IPS-18c (cell line): Measurements from ENCODE around the gene CTTNBP2.

Source experiments
- H3K4me3 ChIP-seq: 2 replicates; pipeline ENCODE4 v1.7.0; 2013; ENCODE audit warnings: low read depth, mild to moderate bottlenecking, low read length, moderate library complexity; ENCODE audit not compliant: insufficient read depth
- H3K9me3 ChIP-seq: one replicate; pipeline ENCODE4 v1.6.1; 2013; ENCODE audit warnings: mild to moderate bottlenecking, low read length, moderate library complexity; ENCODE audit not compliant: control insufficient read depth, insufficient read depth

Gene CTTNBP2

GRCh38 chr7:117805241-117805640, 68.0 kb downstream of the CTTNBP2 start:
- no peaks in the 10 kb centered on the region for H3K9me3 ChIP-seq
- no peak overlapping the region for H3K4me3 ChIP-seq

- H3K4me3 ChIP-seq, result no peak overlapping the region
- H3K9me3 ChIP-seq, result no peaks in the 10 kb centered on the region
These were observed 69.8 kb downstream of the CTTNBP2 start for GRCh38 chr7:117803476-117803875.

- no peaks in the 10 kb centered on the region for H3K9me3 ChIP-seq
- no peak overlapping the region for H3K4me3 ChIP-seq
These were observed 70.6 kb downstream of the CTTNBP2 start for GRCh38 chr7:117802660-117803059.

GRCh38 chr7:117800841-117801240, 72.4 kb downstream of the CTTNBP2 start:
- H3K4me3 ChIP-seq, result no peak overlapping the region
- H3K9me3 ChIP-seq, result no peaks in the 10 kb centered on the region

GRCh38 chr7:117800406-117800805, 72.8 kb downstream of the CTTNBP2 start:
- no peak overlapping the region for H3K4me3 ChIP-seq
- H3K9me3 ChIP-seq, result no peaks in the 10 kb centered on the region

GRCh38 chr7:117796889-117797288, 76.4 kb downstream of the CTTNBP2 start:
- no peaks in the 10 kb centered on the region for H3K9me3 ChIP-seq
- H3K4me3 ChIP-seq, result no peak overlapping the region

GRCh38 chr7:117793976-117794375, 79.3 kb downstream of the CTTNBP2 start:
- H3K4me3 ChIP-seq, result no peak overlapping the region
- H3K9me3 ChIP-seq, result no peaks in the 10 kb centered on the region

- Histone ChIP-seq H3K9me3 (no peaks in the 10 kb centered on the region), H3K4me3 (no peak overlapping the region)
These were observed 79.7 kb downstream of the CTTNBP2 start for GRCh38 chr7:117793521-117793920.

GRCh38 chr7:117791877-117792780, 81.1 kb downstream of the CTTNBP2 start:
- Histone ChIP-seq H3K9me3 (no peaks in the 10 kb centered on the region), H3K4me3 (no peak overlapping the region)

GRCh38 chr7:117790731-117791130, 82.5 kb downstream of the CTTNBP2 start:
- H3K4me3 ChIP-seq, result no peak overlapping the region

GRCh38 chr7:117790251-117790650, 83.0 kb downstream of the CTTNBP2 start:
- H3K4me3 ChIP-seq, result no peak overlapping the region
- H3K9me3 ChIP-seq, result no peaks in the 10 kb centered on the region

More at GRCh38 chr7:117790731-117791130, 82.5 kb downstream of the CTTNBP2 start:
- no peaks in the 10 kb centered on the region for H3K9me3 ChIP-seq

- Histone ChIP-seq H3K9me3 (no peaks in the 10 kb centered on the region), H3K4me3 (no peak overlapping the region)
These were observed 87.8 kb downstream of the CTTNBP2 start for GRCh38 chr7:117785431-117785830.

GRCh38 chr7:117784315-117784714, 88.9 kb downstream of the CTTNBP2 start:
- Histone ChIP-seq H3K9me3 (no peaks in the 10 kb centered on the region), H3K4me3 (no peak overlapping the region)

- Histone ChIP-seq H3K4me3 (no peak overlapping the region), H3K9me3 (no peaks in the 10 kb centered on the region)
These were observed 90.5 kb downstream of the CTTNBP2 start for GRCh38 chr7:117782761-117783160.

GRCh38 chr7:117781707-117782106, 91.5 kb downstream of the CTTNBP2 start:
- H3K4me3 ChIP-seq, result no peak overlapping the region

GRCh38 chr7:117780832-117781231, 92.4 kb downstream of the CTTNBP2 start:
- Histone ChIP-seq H3K9me3 (no peaks in the 10 kb centered on the region), H3K4me3 (no peak overlapping the region)

More at GRCh38 chr7:117781707-117782106, 91.5 kb downstream of the CTTNBP2 start:
- H3K9me3 ChIP-seq, result no peaks in the 10 kb centered on the region

GRCh38 chr7:117777335-117778142, 95.7 kb downstream of the CTTNBP2 start:
- H3K9me3 ChIP-seq, result no peaks in the 10 kb centered on the region
- H3K4me3 ChIP-seq, result no peak overlapping the region

- Histone ChIP-seq H3K9me3 (no peaks in the 10 kb centered on the region), H3K4me3 (no peak overlapping the region)
These were observed 97.0 kb downstream of the CTTNBP2 start for GRCh38 chr7:117776224-117776623.
